ENCODE results near the gene TBC1D10B. TPM values are rescaled to one million over a fixed set of nuclear protein-coding genes. Genes with fewer than 3 reads are reported as not detected.

The TBC1D10B gene
- total RNA-seq, 6 donors from 2014 or later, result 31.1 to 71.2 (median 40.3) TPM

DNA sequence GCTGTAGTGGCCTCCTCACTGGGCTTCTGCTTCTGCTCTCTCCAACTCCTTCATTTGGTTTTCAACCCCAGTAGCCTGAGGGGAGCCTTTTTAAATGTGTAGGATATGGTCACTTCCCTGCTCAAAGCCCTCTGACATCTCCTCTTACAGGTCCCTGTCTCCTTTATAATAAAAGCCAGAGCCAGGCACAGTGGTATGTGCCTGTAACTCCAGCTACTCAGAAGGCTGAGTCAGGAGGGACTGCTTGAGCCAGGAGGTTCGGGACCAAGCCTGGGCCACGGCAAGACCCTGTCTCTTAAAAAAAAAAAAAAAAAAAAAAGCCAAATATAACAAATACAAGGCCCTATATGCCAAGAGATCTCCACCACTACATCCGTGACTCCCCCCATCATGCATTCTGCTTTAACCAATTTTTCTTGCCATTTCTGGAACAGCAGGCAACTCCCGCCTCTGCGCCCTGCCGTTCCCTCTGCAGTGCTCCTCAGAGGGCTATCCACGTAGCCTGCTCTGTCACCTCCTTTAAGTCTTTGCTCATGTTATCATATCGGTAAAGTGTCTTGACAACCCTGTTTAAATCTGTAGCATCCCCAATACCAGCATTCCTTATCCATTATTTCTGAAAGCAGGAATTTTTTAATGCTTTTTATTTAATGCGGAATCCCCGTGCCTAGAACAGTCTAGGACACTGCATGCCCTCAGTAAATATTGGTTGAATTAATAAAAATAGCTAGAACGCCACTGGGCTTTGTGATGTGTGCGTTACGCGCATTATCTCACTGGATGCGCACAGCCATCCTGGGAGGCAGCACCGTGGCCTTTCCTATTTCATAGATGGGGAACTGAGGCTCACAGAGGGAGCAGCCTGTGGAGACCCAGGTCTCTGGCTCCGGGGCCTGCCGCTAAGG, 46.6 kb upstream of the TBC1D10B start:
- ATAC-seq (ENCODE audit: low FRiP score in 2 of 2) (no peak), DNase-seq (no peak)
- H3K27me3 ChIP-seq, result no peaks in the 10 kb centered on the region
- peaks cover 3 to 19% (median 12%) of the 10 kb centered on the region in 4 donors for H3K4me1 ChIP-seq
- WGBS, 2 donors, result 67 to 74% methylated on average over 16 to 18 of the region's 18 CpGs
- peak overlapping the region; percentile 57 to 82 (median 69) for H3K4me3 ChIP-seq
- no peaks in the 10 kb centered on the region for H3K9me3 ChIP-seq
- peaks cover 0 to 10% (median 3%) of the 10 kb centered on the region in 4 donors for H3K36me3 ChIP-seq
- TF ChIP-seq EP300 (IDR thresholded peaks at IDR 0.05) (no peak), POLR2AphosphoS5 (IDR thresholded peaks at IDR 0.05) (no peak), POLR2A (IDR thresholded peaks at IDR 0.05) (no peak)
- TF ChIP-seq, protein P1, sequence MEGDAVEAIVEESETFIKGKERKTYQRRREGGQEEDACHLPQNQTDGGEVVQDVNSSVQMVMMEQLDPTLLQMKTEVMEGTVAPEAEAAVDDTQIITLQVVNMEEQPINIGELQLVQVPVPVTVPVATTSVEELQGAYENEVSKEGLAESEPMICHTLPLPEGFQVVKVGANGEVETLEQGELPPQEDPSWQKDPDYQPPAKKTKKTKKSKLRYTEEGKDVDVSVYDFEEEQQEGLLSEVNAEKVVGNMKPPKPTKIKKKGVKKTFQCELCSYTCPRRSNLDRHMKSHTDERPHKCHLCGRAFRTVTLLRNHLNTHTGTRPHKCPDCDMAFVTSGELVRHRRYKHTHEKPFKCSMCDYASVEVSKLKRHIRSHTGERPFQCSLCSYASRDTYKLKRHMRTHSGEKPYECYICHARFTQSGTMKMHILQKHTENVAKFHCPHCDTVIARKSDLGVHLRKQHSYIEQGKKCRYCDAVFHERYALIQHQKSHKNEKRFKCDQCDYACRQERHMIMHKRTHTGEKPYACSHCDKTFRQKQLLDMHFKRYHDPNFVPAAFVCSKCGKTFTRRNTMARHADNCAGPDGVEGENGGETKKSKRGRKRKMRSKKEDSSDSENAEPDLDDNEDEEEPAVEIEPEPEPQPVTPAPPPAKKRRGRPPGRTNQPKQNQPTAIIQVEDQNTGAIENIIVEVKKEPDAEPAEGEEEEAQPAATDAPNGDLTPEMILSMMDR (IDR thresholded peaks at IDR 0.05), result no peak
- H3K27ac ChIP-seq, result peak overlapping the region in 3 of 4 donors; percentile 79 to 88 (median 83)

DNA sequence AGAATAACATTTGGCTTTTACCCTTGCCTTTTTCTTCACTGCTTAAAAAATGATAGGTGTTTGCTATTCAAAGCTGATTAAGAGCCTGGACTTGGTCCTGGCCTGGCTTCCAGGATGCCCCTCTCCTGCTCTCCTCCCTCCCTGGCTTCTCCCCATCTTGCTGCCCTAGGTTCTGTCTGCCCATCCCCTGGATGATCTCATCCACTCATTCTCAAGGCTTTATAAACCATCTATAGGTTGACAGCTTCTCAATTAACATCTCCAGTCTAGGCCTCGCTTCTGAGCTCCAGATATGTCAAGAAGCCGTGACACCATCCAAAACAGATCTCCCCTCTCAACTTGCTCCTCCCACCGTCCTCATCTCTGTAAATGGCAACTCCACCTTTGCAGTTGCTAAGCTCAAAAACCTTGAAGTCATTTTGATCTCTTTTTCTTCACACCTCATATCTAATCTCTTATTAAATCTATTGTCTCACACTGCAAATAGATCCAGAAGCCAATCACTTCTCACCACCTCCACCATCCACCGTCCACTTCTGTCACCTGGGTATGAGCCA, 45.8 kb upstream of the TBC1D10B start:
- Histone ChIP-seq H3K27ac (no peak overlapping the region), H3K27me3 (no peaks in the 10 kb centered on the region), H3K4me3 (no peak overlapping the region), H3K4me1 (peaks cover 3 to 19% (median 12%) of the 10 kb centered on the region in 4 donors), H3K9me3 (no peaks in the 10 kb centered on the region), H3K36me3 (peaks cover 0 to 13% (median 3%) of the 10 kb centered on the region in 4 donors)
- WGBS, 2 donors, result 93 to 97% methylated on average over 4 of the region's 4 CpGs
- ATAC-seq (ENCODE audit: low FRiP score in 2 of 2) (no peak), DNase-seq (no peak)
- TF ChIP-seq, protein P1 (IDR thresholded peaks at IDR 0.05), result no peak
- TF ChIP-seq POLR2A (IDR thresholded peaks at IDR 0.05) (no peak), EP300 (IDR thresholded peaks at IDR 0.05) (no peak), POLR2AphosphoS5 (IDR thresholded peaks at IDR 0.05) (no peak)

DNA sequence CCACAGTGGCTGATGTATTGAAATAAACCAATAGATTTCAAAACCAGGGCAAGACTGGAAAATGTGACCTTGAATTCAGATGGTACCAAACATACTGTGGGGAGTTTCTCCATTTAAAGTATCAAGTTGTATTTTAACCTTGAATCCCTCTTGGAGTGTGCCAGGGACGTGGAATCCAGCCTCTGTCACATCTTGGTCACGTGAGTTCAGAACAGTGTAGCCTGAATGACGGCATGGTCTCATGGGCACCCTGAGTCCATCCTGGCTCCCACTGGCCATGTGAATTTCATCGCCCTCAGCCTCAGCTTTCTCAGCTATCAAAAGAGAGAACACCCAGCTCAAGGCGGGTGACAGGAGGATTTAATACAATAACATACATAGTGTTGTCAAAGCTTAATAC, 43.9 kb upstream of the TBC1D10B start:
- TF ChIP-seq, protein P1 (IDR thresholded peaks at IDR 0.05), result no peak
- TF ChIP-seq EP300 (IDR thresholded peaks at IDR 0.05), result no peak
- TF ChIP-seq POLR2A (IDR thresholded peaks at IDR 0.05), result no peak
- TF ChIP-seq POLR2AphosphoS5 (IDR thresholded peaks at IDR 0.05), result no peak
- no peak overlapping the region for H3K27ac ChIP-seq

DNA sequence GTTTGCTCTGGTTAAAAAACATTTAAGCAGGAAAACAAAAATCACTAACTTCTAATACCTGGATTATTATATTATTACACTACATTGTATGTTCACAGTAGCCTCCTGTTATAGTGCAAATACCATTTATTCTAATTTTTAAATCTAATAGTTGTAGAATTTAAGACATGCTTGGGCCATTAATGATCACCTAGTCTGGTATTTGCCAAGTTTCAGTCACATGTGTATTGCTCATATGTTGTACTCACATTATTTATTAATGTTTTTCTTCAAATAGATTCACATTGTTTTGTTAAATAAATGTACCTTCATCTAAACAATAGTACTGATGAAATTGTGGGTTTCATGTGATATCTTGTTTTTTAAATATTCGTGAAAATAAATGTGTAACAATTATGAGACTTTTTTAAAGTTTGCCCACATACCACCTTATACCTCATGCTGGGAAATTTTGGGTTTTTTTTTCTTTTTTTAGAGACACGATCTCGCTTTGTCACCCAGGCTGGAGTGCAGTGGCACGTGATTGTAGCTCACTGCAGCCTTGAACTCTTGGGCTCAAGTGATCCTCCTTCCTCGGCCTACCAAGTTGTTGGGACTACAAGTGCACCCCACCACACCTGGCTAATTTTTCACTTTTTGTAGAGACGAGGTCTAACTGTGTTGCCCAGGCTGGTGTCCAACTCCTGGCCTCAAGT, 43.0 kb upstream of the TBC1D10B start:
- H3K9me3 ChIP-seq, result no peaks in the 10 kb centered on the region
- no peak overlapping the region for H3K4me3 ChIP-seq
- ATAC-seq (ENCODE audit: low FRiP score in 2 of 2), result no peak
- H3K4me1 ChIP-seq, result peaks cover 7 to 37% (median 22%) of the 10 kb centered on the region in 4 donors
- no peak overlapping the region for H3K27ac ChIP-seq
- no peaks in the 10 kb centered on the region for H3K27me3 ChIP-seq
- peaks cover 0 to 13% (median 2%) of the 10 kb centered on the region in 4 donors for H3K36me3 ChIP-seq
- WGBS, 2 donors, result 92% methylated on average over 6 of the region's 6 CpGs
- DNase-seq, result no peak
- TF ChIP-seq POLR2A (IDR thresholded peaks at IDR 0.05) (no peak), EP300 (IDR thresholded peaks at IDR 0.05) (no peak)

More for the DNA sequence above, 43.9 kb upstream of the TBC1D10B start:
- H3K4me1 ChIP-seq, result peaks cover 4 to 32% (median 19%) of the 10 kb centered on the region in 4 donors
- H3K36me3 ChIP-seq, result peaks cover 0 to 13% (median 2%) of the 10 kb centered on the region in 4 donors
- ATAC-seq (ENCODE audit: low FRiP score in 2 of 2) (no peak), DNase-seq (no peak)
- no peak overlapping the region for H3K4me3 ChIP-seq
- H3K27me3 ChIP-seq, result no peaks in the 10 kb centered on the region
- no peaks in the 10 kb centered on the region for H3K9me3 ChIP-seq
- 86 to 92% methylated on average over 5 of the region's 5 CpGs for WGBS, 2 donors
